Stimulated activated CD4-positive, alpha-beta T cell treated with anti-CD3 and anti-CD28 coated beads, Interleukin-1b, Interleukin-23, amount 100 ng/mL, for 48 hours (primary cell): Measurements from ENCODE around the gene BANF2.
"Not testable (repeated sequence)": the region's sequence is repeated elsewhere in the genome, so short reads cannot be mapped to it uniquely, and the experiment has no call there.

ENCODE experiments used
- DNase-seq: peaks from one replicate; pipeline ENCODE4 v3.0.0-alpha.2; 2020

Gene BANF2

GRCh38 chr20:17699931-17700351, at the start of gene BANF2:
Gene BANF2, plus strand, starts transcription at chr20:17699966. Its CDS starts 25,060 bp downstream, at chr20:17725026.
- no peak for DNase-seq

GRCh38 chr20:17650301-17651128, 49.3 kb upstream of the BANF2 start:
- DNase-seq = no peak

GRCh38 chr20:17651129-17651759, 48.5 kb upstream of the BANF2 start:
- DNase-seq = no peak

- no peak for DNase-seq
Measured at GRCh38 chr20:17651760-17652388, 47.9 kb upstream of the BANF2 start.

- DNase-seq = no peak
Measured at GRCh38 chr20:17652411-17652810, 47.4 kb upstream of the BANF2 start.

GRCh38 chr20:17653835-17654648, 45.7 kb upstream of the BANF2 start:
- DNase-seq = no peak

- no peak for DNase-seq
Measured at GRCh38 chr20:17654649-17655285, 45.0 kb upstream of the BANF2 start.

- DNase-seq = no peak
Measured at GRCh38 chr20:17655286-17655651, 44.5 kb upstream of the BANF2 start.

- DNase-seq = no peak
Measured at GRCh38 chr20:17655865-17656479, 43.8 kb upstream of the BANF2 start.

GRCh38 chr20:17657079-17657825, 42.5 kb upstream of the BANF2 start:
- no peak for DNase-seq

- DNase-seq = no peak
Measured at GRCh38 chr20:17657898-17658647, 41.7 kb upstream of the BANF2 start.

GRCh38 chr20:17658648-17658993, 41.1 kb upstream of the BANF2 start:
- no peak for DNase-seq

- not testable (repeated sequence) for DNase-seq
Measured at GRCh38 chr20:17659344-17659743, 40.4 kb upstream of the BANF2 start.

- DNase-seq = no peak
Measured at GRCh38 chr20:17659801-17660200, 40.0 kb upstream of the BANF2 start.

GRCh38 chr20:17660667-17661066, 39.1 kb upstream of the BANF2 start:
- no peak for DNase-seq

- DNase-seq = no peak
Measured at GRCh38 chr20:17661121-17661744, 38.5 kb upstream of the BANF2 start.

GRCh38 chr20:17662333-17663039, 37.3 kb upstream of the BANF2 start:
- no peak for DNase-seq

GRCh38 chr20:17663040-17663399, 36.7 kb upstream of the BANF2 start:
- DNase-seq = no peak

GRCh38 chr20:17663486-17663885, 36.3 kb upstream of the BANF2 start:
- no peak for DNase-seq
